Tibial nerve (tissue), 4 donors: ENCODE results near the gene SLIT2. TPM values are rescaled to one million over a fixed set of nuclear protein-coding genes. Genes with fewer than 3 reads are reported as not detected.
A peak's percentile ranks its signal among the peaks of the same experiment; 100 is the strongest.

Experiments used
- DNase-seq, 2 donors: peaks; one replicate each; pipeline ENCODE4 v3.0.0-alpha.2; 2019; ENCODE audit warnings: low spot score in 2 of 2
- H3K27ac ChIP-seq, 4 donors: fragments of 200-600 bp; sonication (generic) in 3 of 4; one replicate each; pipeline ENCODE4 v1.5.1; 2017 to 2019; ENCODE audit warnings: mild to moderate bottlenecking in 1 of 4
- H3K27me3 ChIP-seq, 2 donors: fragments of 200-600 bp; sonication (generic) in 1 of 2; one replicate each; pipeline versions ENCODE4 v1.5.1 to v1.6.0; 2017 to 2019
- H3K36me3 ChIP-seq, 3 donors: fragments of 200-600 bp; sonication (generic); one replicate each; pipeline ENCODE4 v1.5.1; 2018 to 2019
- H3K4me1 ChIP-seq, 4 donors: fragments of 200-600 bp; sonication (generic) in 3 of 4; one replicate each; pipeline ENCODE4 v1.5.1; 2017 to 2019
- H3K4me3 ChIP-seq, 4 donors: fragments of 200-600 bp; sonication (generic) in 3 of 4; one replicate each; pipeline ENCODE4 v1.5.1; 2017 to 2019; ENCODE audit warnings: mild to moderate bottlenecking in 1 of 4, moderate library complexity in 1 of 4
- H3K9me3 ChIP-seq, 4 donors: fragments of 200-600 bp; sonication (generic) in 3 of 4; one replicate each; pipeline ENCODE4 v1.5.1; 2017 to 2019
- EP300 ChIP-seq, 2 donors: sonication (generic); formaldehyde crosslinking; IDR thresholded peaks; one replicate each; pipeline ENCODE4 v1.6.1; 2017; ENCODE audit warnings: antibody characterized with exemption in 2 of 2, mild to moderate bottlenecking in 1 of 2
- POLR2A ChIP-seq, 2 donors: fragments of 450-650 bp; IDR thresholded peaks; one replicate each; pipeline ENCODE4 v1.6.1; 2017; ENCODE audit warnings: antibody characterized with exemption in 2 of 2, mild to moderate bottlenecking in 2 of 2, moderate library complexity in 2 of 2
- WGBS, 2 donors: methylation state at CpG; one replicate each; pipeline ENCODE4 v1.1.5; 2018; 5-methylcytosine and 5-hydroxymethylcytosine counted together
- total RNA-seq, 4 donors: library from RNA; depleted of rRNA; stranded (reverse); fragments of >200 nt; gene quantifications; one replicate each; pipeline ENCODE4 v1.1.0, GENCODE V29; 2016
- TF ChIP-seq, protein P1 (sequence below), 5 experiments: fragments of 200-600 bp in 3 of 5; fragments of 450-650 bp in 2 of 5; sonication (generic) in 3 of 5; IDR thresholded peaks; one replicate each; pipeline ENCODE4 v1.5.1; 2016 to 2019; ENCODE audit warnings: antibody characterized with exemption in 5 of 5, mild to moderate bottlenecking in 3 of 5, moderate library complexity in 2 of 5

Gene SLIT2
- total RNA-seq, 4 donors from 2014 or later: 38.6 to 66.2 (median 47.2) TPM

DNA sequence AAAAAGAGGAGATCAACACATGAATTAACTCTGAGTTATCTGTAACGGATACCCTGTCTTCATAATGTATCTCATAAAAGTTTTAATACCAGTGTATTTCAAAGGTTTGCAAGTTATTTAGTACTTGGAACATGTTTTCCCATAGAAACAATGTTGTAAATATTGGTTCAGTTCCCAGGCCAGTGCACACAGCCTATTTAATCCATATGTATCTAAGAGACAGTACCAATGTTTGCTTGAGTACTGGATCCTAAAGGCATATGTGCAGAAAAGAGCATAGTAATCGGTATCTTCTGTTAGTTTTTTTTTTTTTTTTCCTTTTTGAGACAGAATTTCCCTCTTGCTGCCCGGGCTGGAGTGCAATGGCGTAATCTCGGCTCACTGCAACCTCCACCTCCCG, 46.1 kb downstream of the SLIT2 start:
- DNase-seq: no peak
- WGBS, 2 donors: 60 to 63% methylated on average over 6 of the region's 6 CpGs

GRCh38 chr4:20298455-20298854, 46.8 kb downstream of the SLIT2 start:
- peak overlapping the region in 3 of 4 donors; percentile 36 to 79 (median 68) for H3K27ac ChIP-seq
- no peak for DNase-seq
- H3K4me1 ChIP-seq: peaks cover 0 to 34% (median 9%) of the 10 kb centered on the region in 4 donors
- no peaks in the 10 kb centered on the region for H3K27me3 ChIP-seq
- H3K36me3 ChIP-seq: no peaks in the 10 kb centered on the region
- H3K9me3 ChIP-seq: no peaks in the 10 kb centered on the region
- H3K4me3 ChIP-seq: no peak overlapping the region
- no peak for TF ChIP-seq POLR2A (IDR thresholded peaks at IDR 0.05)
- TF ChIP-seq, protein P1, sequence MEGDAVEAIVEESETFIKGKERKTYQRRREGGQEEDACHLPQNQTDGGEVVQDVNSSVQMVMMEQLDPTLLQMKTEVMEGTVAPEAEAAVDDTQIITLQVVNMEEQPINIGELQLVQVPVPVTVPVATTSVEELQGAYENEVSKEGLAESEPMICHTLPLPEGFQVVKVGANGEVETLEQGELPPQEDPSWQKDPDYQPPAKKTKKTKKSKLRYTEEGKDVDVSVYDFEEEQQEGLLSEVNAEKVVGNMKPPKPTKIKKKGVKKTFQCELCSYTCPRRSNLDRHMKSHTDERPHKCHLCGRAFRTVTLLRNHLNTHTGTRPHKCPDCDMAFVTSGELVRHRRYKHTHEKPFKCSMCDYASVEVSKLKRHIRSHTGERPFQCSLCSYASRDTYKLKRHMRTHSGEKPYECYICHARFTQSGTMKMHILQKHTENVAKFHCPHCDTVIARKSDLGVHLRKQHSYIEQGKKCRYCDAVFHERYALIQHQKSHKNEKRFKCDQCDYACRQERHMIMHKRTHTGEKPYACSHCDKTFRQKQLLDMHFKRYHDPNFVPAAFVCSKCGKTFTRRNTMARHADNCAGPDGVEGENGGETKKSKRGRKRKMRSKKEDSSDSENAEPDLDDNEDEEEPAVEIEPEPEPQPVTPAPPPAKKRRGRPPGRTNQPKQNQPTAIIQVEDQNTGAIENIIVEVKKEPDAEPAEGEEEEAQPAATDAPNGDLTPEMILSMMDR (IDR thresholded peaks at IDR 0.05): no peak
- TF ChIP-seq EP300 (IDR thresholded peaks at IDR 0.05): no peak

More for the DNA sequence above, 46.1 kb downstream of the SLIT2 start:
- Histone ChIP-seq H3K27ac (peak overlapping the region in 2 of 4 donors; percentile 68 to 79), H3K36me3 (no peaks in the 10 kb centered on the region), H3K9me3 (no peaks in the 10 kb centered on the region), H3K4me1 (peaks cover 0 to 34% (median 7%) of the 10 kb centered on the region in 4 donors), H3K4me3 (no peak overlapping the region), H3K27me3 (no peaks in the 10 kb centered on the region)
- TF ChIP-seq EP300 (IDR thresholded peaks at IDR 0.05) (no peak), POLR2A (IDR thresholded peaks at IDR 0.05) (no peak)
- TF ChIP-seq, protein P1 (IDR thresholded peaks at IDR 0.05): no peak

DNA sequence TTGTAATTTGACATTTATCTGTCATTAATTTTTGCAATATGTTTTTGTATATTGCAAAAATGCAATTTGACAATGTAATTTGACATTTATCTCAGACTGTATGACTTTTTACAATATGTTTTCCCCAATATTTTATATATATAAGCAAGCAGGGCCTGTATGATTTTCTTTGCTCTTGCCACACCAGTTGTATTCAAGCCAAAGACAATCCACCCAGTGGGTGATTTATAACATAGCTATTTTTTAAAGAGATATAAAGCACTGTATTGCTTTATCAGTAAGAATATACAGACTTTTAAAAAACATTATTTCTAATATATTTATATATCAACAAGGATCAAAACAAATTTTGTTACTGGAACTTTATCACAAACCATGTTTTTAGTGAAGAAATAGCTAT, 47.3 kb downstream of the SLIT2 start:
- H3K4me3 ChIP-seq: no peak overlapping the region
- no peak for TF ChIP-seq EP300 (IDR thresholded peaks at IDR 0.05)
- no peak for TF ChIP-seq POLR2A (IDR thresholded peaks at IDR 0.05)
- TF ChIP-seq, protein P1 (IDR thresholded peaks at IDR 0.05): no peak
- peaks cover 0 to 34% (median 10%) of the 10 kb centered on the region in 4 donors for H3K4me1 ChIP-seq
- no peaks in the 10 kb centered on the region for H3K9me3 ChIP-seq
- no peak for DNase-seq
- H3K27me3 ChIP-seq: no peaks in the 10 kb centered on the region
- H3K36me3 ChIP-seq: no peaks in the 10 kb centered on the region
- peak overlapping the region in 2 of 4 donors; percentile 68 to 79 for H3K27ac ChIP-seq

GRCh38 chr4:20299515-20299914, 47.8 kb downstream of the SLIT2 start:
- H3K27me3 ChIP-seq: no peaks in the 10 kb centered on the region
- no peaks in the 10 kb centered on the region for H3K36me3 ChIP-seq
- H3K9me3 ChIP-seq: no peaks in the 10 kb centered on the region
- no peak for DNase-seq
- no peak overlapping the region for H3K4me3 ChIP-seq
- H3K27ac ChIP-seq: peak overlapping the region in 2 of 4 donors; percentile 7 to 68
- WGBS, 2 donors: 21 to 28% methylated on average over 3 of the region's 3 CpGs
- H3K4me1 ChIP-seq: peaks cover 0 to 34% (median 10%) of the 10 kb centered on the region in 4 donors
- no peak for TF ChIP-seq EP300 (IDR thresholded peaks at IDR 0.05)
- TF ChIP-seq, protein P1 (IDR thresholded peaks at IDR 0.05): peak in 4 of 5 experiments; percentile 21 to 46 (median 36)
- no peak for TF ChIP-seq POLR2A (IDR thresholded peaks at IDR 0.05)

DNA sequence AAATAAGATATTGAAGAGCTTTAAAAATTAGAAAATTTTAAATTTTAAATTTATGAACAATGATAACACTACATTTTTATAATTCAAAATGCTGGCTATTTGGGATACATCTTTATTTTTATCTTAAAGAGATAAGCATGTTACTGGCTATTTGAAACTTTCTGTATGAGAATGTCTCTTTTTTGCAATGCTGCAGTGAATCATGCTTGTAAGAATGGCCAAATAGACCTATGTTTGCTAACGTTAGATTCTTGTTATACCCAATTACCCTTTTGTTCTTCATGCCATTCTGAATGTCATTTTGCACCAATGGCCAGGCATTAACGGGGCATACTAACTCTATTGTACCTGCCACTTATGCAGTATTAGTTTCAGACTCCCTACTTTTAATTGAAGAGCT, 49.5 kb downstream of the SLIT2 start:
- no peak for DNase-seq
- Histone ChIP-seq H3K27me3 (no peaks in the 10 kb centered on the region), H3K9me3 (no peaks in the 10 kb centered on the region), H3K36me3 (no peaks in the 10 kb centered on the region), H3K4me1 (peaks cover 0 to 34% (median 8%) of the 10 kb centered on the region in 4 donors), H3K4me3 (no peak overlapping the region), H3K27ac (peak overlapping the region in 1 of 4 donors; percentile 68)
- WGBS, 2 donors: 36 to 56% methylated on average over 2 of the region's 2 CpGs
- TF ChIP-seq, protein P1 (IDR thresholded peaks at IDR 0.05): no peak
- TF ChIP-seq POLR2A (IDR thresholded peaks at IDR 0.05) (no peak), EP300 (IDR thresholded peaks at IDR 0.05) (no peak)
